Sigmoid colon (tissue), 4 donors: ENCODE data around the gene FREM1.

Source experiments
- EP300 ChIP-seq, 4 donors: sonication (generic); formaldehyde crosslinking; IDR thresholded peaks; one replicate each; pipeline ENCODE4 v1.6.1; 2017; ENCODE audit warnings: antibody characterized with exemption in 4 of 4
- TF ChIP-seq, protein P1 (sequence below), 4 experiments: fragments of 450-650 bp in 3 of 4; fragments of 200-600 bp in 1 of 4; IDR thresholded peaks; one replicate each; pipeline ENCODE4 v1.5.1; 2016 to 2019; ENCODE audit warnings: antibody characterized with exemption in 4 of 4, mild to moderate bottlenecking in 3 of 4, moderate library complexity in 2 of 4

DNA sequence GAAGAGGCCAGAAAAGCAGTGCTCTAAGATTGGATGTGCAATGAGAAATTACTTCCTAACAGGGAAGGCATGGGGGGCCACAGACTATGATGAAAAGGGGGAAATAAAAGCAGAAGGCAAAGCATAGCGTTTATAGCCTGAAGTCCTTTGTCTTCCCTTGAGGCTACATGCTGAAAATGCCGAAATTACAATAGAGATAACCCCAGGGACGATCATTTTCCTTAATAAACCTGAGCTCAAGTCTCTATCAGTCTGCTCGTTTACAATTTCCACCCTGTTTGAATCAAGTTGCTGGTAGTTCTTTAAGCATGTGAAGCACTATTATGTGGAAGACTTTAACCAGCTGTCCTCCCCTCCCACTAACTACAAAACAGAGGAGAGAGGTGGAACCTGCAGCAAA lies 60.4 kb downstream of the FREM1 start:
- TF ChIP-seq, protein P1, sequence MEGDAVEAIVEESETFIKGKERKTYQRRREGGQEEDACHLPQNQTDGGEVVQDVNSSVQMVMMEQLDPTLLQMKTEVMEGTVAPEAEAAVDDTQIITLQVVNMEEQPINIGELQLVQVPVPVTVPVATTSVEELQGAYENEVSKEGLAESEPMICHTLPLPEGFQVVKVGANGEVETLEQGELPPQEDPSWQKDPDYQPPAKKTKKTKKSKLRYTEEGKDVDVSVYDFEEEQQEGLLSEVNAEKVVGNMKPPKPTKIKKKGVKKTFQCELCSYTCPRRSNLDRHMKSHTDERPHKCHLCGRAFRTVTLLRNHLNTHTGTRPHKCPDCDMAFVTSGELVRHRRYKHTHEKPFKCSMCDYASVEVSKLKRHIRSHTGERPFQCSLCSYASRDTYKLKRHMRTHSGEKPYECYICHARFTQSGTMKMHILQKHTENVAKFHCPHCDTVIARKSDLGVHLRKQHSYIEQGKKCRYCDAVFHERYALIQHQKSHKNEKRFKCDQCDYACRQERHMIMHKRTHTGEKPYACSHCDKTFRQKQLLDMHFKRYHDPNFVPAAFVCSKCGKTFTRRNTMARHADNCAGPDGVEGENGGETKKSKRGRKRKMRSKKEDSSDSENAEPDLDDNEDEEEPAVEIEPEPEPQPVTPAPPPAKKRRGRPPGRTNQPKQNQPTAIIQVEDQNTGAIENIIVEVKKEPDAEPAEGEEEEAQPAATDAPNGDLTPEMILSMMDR (IDR thresholded peaks at IDR 0.05): no peak
- no peak for TF ChIP-seq EP300 (IDR thresholded peaks at IDR 0.05)
